ENCODE data around the gene IL22. TPM values are rescaled to one million over a fixed set of nuclear protein-coding genes. Genes with fewer than 3 reads are reported as not detected.

The IL22 gene
- total RNA-seq, 1 experiment from 2014 or later: not detected

DNA sequence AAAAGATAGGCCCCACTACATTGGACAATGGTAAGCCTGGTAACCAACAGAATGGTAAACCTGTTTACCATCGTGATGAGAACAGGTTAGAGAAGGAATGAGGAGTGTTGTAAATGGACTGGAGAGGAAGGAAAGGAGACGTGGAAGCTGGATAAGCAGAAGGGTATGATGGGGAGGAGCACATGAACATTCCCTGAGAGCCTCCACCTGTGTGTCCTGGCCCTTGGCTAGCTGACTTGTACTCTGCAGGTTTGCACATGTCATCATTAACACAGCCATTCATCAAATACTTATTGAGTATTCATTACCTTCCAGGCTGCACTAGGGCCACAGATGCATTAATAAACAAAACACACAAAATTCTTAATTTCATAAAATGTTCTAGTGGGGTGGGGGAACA is 23.4 kb downstream of the IL22 start:
- Histone ChIP-seq H3K79me2 (ENCODE audit: insufficient read depth, low read length) (no peaks in the 10 kb centered on the region), H3K36me3 (ENCODE audit: control insufficient read depth in 1 of 2, insufficient read depth in 2 of 2, low read length in 2 of 2) (no peaks in the 10 kb centered on the region), H3K27me3 (ENCODE audit: insufficient read depth, low read length) (no peaks in the 10 kb centered on the region), H3K9ac (ENCODE audit: low read length) (no peak overlapping the region), H2AFZ (ENCODE audit: low read depth, low read length, poor library complexity, severe bottlenecking) (no peak overlapping the region), H3K4me1 (ENCODE audit: control insufficient read depth in 1 of 2, insufficient read depth in 2 of 2, low read length in 2 of 2) (no peaks in the 10 kb centered on the region), H3K4me2 (ENCODE audit: low read length) (no peak overlapping the region), H3K9me2 (ENCODE audit: insufficient read depth) (no peaks in the 10 kb centered on the region), H3K27ac (ENCODE audit: low read depth, low read length) (no peak overlapping the region), H4K20me1 (ENCODE audit: insufficient read depth) (no peaks in the 10 kb centered on the region), H3K9me3 (ENCODE audit: control insufficient read depth in 1 of 2, insufficient read depth in 1 of 2, low read depth in 1 of 2, low read length in 2 of 2) (no peaks in the 10 kb centered on the region), H3K4me3 (replicated peaks in 1 of 2; ENCODE audit: low read depth in 1 of 2, low read length in 2 of 2) (no peak overlapping the region)
- no TSS peak for BruUV-seq (replicated peaks)
- RAD21 ChIA-PET (ENCODE audit: low non-redundant PET in 1 of 2, low total read pairs in 2 of 2, uncharacterized antibody in 2 of 2, unreplicated experiment in 2 of 2): no interaction called here
- TF ChIP-seq EZH2phosphoT487 (IDR thresholded peaks at IDR 0.05; ENCODE audit: borderline replicate concordance) (no peak), TCF7L2 (IDR thresholded peaks at IDR 0.05; ENCODE audit: borderline replicate concordance, extremely low read depth, insufficient read depth, insufficient read length) (no peak), ELF1 (IDR thresholded peaks at IDR 0.05; ENCODE audit: borderline replicate concordance, low read depth) (no peak), RAD21 (IDR thresholded peaks at IDR 0.05; ENCODE audit: low read depth) (no peak), EZH2 (IDR thresholded peaks at IDR 0.05) (no peak), POLR2AphosphoS5 (IDR thresholded peaks at IDR 0.05; ENCODE audit: low read depth, low read length) (no peak)
- DNase-seq (ENCODE audit: low read depth, low spot score): no peak
- ATAC-seq: no peak
- CTCF ChIA-PET: no interaction called here
- intact Hi-C loops (cut with micrococcal nuclease): no loop called here
- POLR2A ChIA-PET: no interaction called here

DNA sequence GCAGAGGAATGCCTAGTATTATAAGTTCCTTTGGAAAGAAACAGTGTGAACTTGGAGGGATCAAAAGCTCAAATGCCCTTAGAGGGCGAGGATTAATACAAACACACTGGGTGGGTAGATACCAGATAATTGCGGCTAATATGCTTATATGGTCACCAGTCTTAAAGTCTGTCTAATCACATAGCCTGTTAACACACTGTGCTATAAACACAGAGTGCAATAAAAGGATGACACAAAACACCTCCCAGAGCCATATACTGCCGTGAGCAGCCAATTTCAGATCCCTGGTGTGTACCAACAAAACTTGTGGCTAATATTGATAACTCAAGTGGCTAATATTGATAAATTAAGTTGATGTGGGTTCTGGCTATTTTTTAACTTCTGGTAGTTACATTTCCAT is 26.0 kb downstream of the IL22 start:
- CTCF ChIA-PET: no interaction called here
- TF ChIP-seq POLR2A (IDR thresholded peaks at IDR 0.05; ENCODE audit: borderline replicate concordance, extremely low read depth, insufficient read depth, insufficient read length): no peak
- TF ChIP-seq JUND (IDR thresholded peaks at IDR 0.05): no peak
- TF ChIP-seq EZH2phosphoT487 (IDR thresholded peaks at IDR 0.05; ENCODE audit: borderline replicate concordance): no peak
- no peak for TF ChIP-seq SIN3A (IDR thresholded peaks at IDR 0.05; ENCODE audit: low read depth)
- no peak for TF ChIP-seq FOSL1 (IDR thresholded peaks at IDR 0.05; ENCODE audit: low read depth)
- TF ChIP-seq, protein P1, sequence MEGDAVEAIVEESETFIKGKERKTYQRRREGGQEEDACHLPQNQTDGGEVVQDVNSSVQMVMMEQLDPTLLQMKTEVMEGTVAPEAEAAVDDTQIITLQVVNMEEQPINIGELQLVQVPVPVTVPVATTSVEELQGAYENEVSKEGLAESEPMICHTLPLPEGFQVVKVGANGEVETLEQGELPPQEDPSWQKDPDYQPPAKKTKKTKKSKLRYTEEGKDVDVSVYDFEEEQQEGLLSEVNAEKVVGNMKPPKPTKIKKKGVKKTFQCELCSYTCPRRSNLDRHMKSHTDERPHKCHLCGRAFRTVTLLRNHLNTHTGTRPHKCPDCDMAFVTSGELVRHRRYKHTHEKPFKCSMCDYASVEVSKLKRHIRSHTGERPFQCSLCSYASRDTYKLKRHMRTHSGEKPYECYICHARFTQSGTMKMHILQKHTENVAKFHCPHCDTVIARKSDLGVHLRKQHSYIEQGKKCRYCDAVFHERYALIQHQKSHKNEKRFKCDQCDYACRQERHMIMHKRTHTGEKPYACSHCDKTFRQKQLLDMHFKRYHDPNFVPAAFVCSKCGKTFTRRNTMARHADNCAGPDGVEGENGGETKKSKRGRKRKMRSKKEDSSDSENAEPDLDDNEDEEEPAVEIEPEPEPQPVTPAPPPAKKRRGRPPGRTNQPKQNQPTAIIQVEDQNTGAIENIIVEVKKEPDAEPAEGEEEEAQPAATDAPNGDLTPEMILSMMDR (IDR thresholded peaks at IDR 0.05 in 2 of 3, conservative IDR thresholded peaks at IDR 0.05 in 1 of 3; ENCODE audit: borderline replicate concordance in 1 of 3, insufficient read depth in 1 of 3, low read depth in 2 of 3, low read length in 2 of 3): no peak
- no peak for TF ChIP-seq SP1 (IDR thresholded peaks at IDR 0.05; ENCODE audit: low read depth)
- DNase-seq (ENCODE audit: low read depth, low spot score) (no peak), ATAC-seq (no peak)
- no peaks in the 10 kb centered on the region for H4K20me1 ChIP-seq (ENCODE audit: insufficient read depth)
- H3K9me2 ChIP-seq (ENCODE audit: insufficient read depth): no peaks in the 10 kb centered on the region
- H3K27ac ChIP-seq (ENCODE audit: low read depth, low read length): no peak overlapping the region
- H3K27me3 ChIP-seq (ENCODE audit: insufficient read depth, low read length): no peaks in the 10 kb centered on the region
- no peak overlapping the region for H3K4me2 ChIP-seq (ENCODE audit: low read length)
- no peaks in the 10 kb centered on the region for H3K79me2 ChIP-seq (ENCODE audit: insufficient read depth, low read length)
- no peaks in the 10 kb centered on the region for H3K36me3 ChIP-seq (ENCODE audit: control insufficient read depth in 1 of 2, insufficient read depth in 2 of 2, low read length in 2 of 2)
- H3K4me1 ChIP-seq (ENCODE audit: control insufficient read depth in 1 of 2, insufficient read depth in 2 of 2, low read length in 2 of 2): peaks cover 0 to 8% of the 10 kb centered on the region in 2 experiments; a peak in 1 of 4 replicates
- H3K9me3 ChIP-seq (ENCODE audit: control insufficient read depth in 1 of 2, insufficient read depth in 1 of 2, low read depth in 1 of 2, low read length in 2 of 2): no peaks in the 10 kb centered on the region
- H3K4me3 ChIP-seq (replicated peaks in 1 of 2; ENCODE audit: low read depth in 1 of 2, low read length in 2 of 2): no peak overlapping the region
- intact Hi-C loops (cut with micrococcal nuclease): no loop called here
- no TSS peak for BruUV-seq (replicated peaks)
- H2AFZ ChIP-seq (ENCODE audit: low read depth, low read length, poor library complexity, severe bottlenecking): no peak overlapping the region
- RAD21 ChIA-PET (ENCODE audit: low non-redundant PET in 1 of 2, low total read pairs in 2 of 2, uncharacterized antibody in 2 of 2, unreplicated experiment in 2 of 2): no interaction called here
- POLR2A ChIA-PET: no interaction called here
- no peak overlapping the region for H3K9ac ChIP-seq (ENCODE audit: low read length)
